Activated CD8-positive, alpha-beta memory T cell treated with anti-CD3 and anti-CD28 coated beads, Interleukin-2, amount 10 ng/mL, durations not matched to agents 7 days and 5 days (primary cell): ENCODE measurements around the gene MELK. TPM values are rescaled to one million over a fixed set of nuclear protein-coding genes. Genes with fewer than 3 reads are reported as not detected.

Experiments used
- ATAC-seq: fragments of 150-1000 bp; cut with Tn5 transposase; one replicate; pipeline ENCODE4 v1.10.0; 2021; ENCODE audit warnings: moderate library complexity
- CTCF ChIA-PET: fragments of 350-600 bp; sonication (Branson Sonifier 250); formaldehyde crosslinking; loops from one replicate; lab custom pipeline; 2021; ENCODE audit warnings: antibody characterized with exemption; lab: Charles Lee
- DNase-seq: peaks from one replicate; pipeline ENCODE4 v3.0.0-alpha.2; 2020
- H3K27ac Mint-ChIP-seq: one replicate; pipeline ENCODE4 v1.8.0; 2021; ENCODE audit warnings: mild to moderate bottlenecking, mixed read lengths
- H3K27me3 Mint-ChIP-seq: one replicate; pipeline ENCODE4 v1.8.0; 2021; ENCODE audit warnings: mixed read lengths
- H3K36me3 Mint-ChIP-seq: one replicate; pipeline ENCODE4 v1.8.0; 2021; ENCODE audit warnings: mild to moderate bottlenecking, mixed read lengths
- H3K4me1 Mint-ChIP-seq: one replicate; pipeline ENCODE4 v1.8.0; 2021; ENCODE audit warnings: mixed read lengths
- H3K4me3 Mint-ChIP-seq: one replicate; pipeline ENCODE4 v1.8.0; 2021; ENCODE audit warnings: mild to moderate bottlenecking, moderate library complexity, mixed read lengths
- H3K9me3 Mint-ChIP-seq: one replicate; pipeline ENCODE4 v1.8.0; 2022; ENCODE audit warnings: low read depth, mixed read lengths
- total RNA-seq, 2 experiments: library from RNA; stranded (reverse); gene quantifications; one replicate each; pipeline ENCODE4 v1.2.3, GENCODE V29; 2021

MELK gene
- total RNA-seq, 2 experiments from 2014 or later: 69.6 to 80.4 TPM

DNA sequence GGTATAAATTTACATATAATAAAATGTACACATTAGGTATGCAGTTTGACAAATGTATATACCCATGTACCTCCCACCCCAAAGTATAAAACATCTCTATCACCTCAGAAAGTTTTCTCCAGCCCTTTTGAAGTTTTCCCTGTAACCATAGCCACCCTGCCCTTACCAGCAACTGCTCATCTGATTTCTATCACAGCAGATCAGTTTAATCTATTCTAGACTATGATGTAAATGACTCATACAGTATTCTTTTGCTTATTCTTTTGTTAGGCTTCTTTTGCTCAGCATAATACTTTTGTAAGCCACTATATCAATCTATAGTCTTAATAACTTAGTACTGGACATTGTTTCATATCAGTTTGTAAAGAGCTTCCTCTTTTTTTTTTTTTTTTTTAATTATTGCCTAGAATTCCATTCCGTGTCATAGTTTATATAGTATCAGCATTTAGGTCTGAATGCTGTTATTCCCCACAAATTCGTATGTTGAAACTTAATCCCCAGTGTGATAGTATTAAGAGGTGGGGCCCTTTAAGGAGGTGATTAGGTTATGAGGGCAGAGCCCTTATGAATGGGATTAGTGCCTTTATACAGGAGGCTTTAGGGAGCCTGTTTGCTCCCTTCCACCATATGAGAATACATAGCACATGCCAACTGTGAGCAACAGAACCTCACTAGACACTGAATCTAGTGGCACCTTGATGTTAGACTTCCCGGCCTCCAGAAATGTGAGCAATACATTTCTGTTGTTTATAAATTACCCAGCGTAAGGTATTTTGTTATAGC lies 20.3 kb downstream of the MELK start:
- H3K36me3 Mint-ChIP-seq: peaks cover 53% of the 10 kb centered on the region
- DNase-seq (no peak), ATAC-seq (no peak)
- H3K4me3 Mint-ChIP-seq: no peak overlapping the region
- no peak overlapping the region for H3K27ac Mint-ChIP-seq
- CTCF ChIA-PET: no interaction called here
- no peaks in the 10 kb centered on the region for H3K9me3 Mint-ChIP-seq
- H3K4me1 Mint-ChIP-seq: no peaks in the 10 kb centered on the region
- no peaks in the 10 kb centered on the region for H3K27me3 Mint-ChIP-seq

DNA sequence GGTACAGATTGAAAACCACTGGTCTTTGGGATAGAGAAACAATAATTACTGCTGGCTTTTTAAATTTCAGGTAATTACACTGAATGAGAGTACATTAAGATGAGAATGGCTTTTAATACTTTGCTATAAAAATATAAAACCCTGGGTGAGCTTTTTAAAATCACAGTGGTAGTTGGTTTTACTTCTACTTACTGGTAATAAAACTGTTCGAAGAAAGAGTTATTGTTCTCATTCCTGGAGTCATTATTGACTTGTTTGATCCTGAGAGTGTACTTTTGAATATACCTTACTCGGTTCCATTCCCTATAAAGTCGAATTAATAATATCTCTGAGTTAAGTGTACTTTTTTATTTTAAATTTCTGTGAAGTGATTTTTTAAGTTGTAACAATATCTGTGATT lies 21.5 kb downstream of the MELK start:
- CTCF ChIA-PET: no interaction called here
- no peak for ATAC-seq
- Mint-ChIP-seq H3K4me3 (no peak overlapping the region), H3K36me3 (peaks cover 55% of the 10 kb centered on the region), H3K27ac (no peak overlapping the region), H3K4me1 (peaks cover 2% of the 10 kb centered on the region), H3K9me3 (no peaks in the 10 kb centered on the region), H3K27me3 (no peaks in the 10 kb centered on the region)
- DNase-seq: no peak

DNA sequence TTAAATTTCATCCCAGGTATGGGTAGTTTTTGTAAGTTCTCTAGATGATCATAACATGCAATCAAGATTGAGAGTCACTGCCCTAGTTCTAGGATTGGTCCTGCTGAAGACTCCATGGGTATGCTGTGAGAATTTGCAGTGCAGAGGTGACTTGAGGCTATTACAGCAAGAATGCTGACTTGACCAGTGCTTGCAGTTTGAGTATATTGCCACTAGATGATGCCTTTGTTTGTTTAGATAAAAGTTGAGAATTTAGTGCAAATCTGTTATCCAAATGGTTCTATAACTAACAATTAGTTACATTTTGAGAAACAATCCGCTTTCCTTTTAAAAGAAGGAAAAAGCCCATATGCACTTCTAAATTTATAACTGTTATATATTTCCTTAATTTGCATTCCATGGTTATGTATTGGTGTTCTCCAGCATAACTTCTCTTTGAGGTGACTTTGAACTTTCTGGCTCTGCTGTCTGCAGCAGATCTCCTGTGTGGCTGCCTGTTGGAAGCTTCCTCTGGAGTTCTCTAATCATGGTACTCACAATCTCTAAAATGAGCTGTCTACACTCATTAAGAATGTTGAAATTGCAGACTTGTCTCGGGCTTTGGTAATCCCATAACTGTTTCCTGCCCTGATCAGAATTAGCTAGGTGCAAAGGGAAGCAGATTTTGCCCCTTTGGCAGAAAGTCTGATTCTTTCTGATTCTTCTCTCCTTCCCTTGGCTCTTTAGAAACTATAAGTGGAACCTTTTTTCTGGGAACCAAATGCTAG lies 24.9 kb downstream of the MELK start:
- H3K27me3 Mint-ChIP-seq: no peaks in the 10 kb centered on the region
- no peaks in the 10 kb centered on the region for H3K9me3 Mint-ChIP-seq
- ATAC-seq: no peak
- no peak overlapping the region for H3K27ac Mint-ChIP-seq
- H3K4me1 Mint-ChIP-seq: peaks cover 11% of the 10 kb centered on the region
- peaks cover 54% of the 10 kb centered on the region for H3K36me3 Mint-ChIP-seq
- DNase-seq: no peak
- no peak overlapping the region for H3K4me3 Mint-ChIP-seq
- CTCF ChIA-PET: interaction anchor here (0.5 to 1.6 kb wide), 3 partner anchors 23 to 812 kb away, joined by 3 to 7 read pairs (median 3); no protein-coding TSS in a partner anchor

DNA sequence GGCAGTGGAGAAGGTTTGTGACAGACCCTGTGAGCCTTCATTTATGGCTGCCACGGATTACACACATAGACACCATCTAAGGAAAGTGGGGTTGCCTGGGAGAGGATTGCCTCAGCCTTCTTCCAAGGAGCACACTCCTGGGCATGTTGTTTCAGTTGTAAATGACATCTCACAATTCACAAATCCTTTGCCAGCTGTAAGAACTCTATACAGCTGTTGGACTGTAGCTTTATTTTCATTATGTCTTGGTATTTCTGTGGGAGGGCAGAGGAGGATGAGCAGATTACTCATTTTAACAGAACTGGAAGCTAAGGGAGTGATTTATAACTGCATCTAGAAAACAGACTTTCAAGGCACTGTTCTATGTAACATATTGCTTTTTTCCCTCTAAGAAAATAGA lies 25.6 kb downstream of the MELK start:
- H3K9me3 Mint-ChIP-seq: no peaks in the 10 kb centered on the region
- CTCF ChIA-PET: interaction anchor here (0.5 to 1.6 kb wide), 3 partner anchors 23 to 812 kb away, joined by 3 to 7 read pairs (median 3); no protein-coding TSS in a partner anchor

DNA sequence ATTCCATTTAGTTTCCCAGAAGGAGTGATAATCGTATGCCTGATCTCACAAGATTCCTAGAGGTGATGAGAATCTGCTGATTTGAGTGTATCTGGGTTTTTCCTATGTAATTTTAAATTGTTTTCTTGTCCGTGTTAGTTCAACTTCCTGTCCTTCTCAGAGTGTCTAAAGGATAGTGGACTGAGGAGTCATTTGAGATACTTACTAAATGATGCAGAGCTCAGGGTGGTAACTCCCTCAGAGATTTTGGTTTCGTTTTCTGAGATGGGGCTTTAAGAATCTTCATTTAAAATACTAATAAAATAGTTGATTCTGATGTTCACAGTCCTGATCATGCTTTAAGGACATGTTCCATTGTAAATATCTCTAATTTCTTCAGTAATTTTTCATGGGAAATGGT lies 30.3 kb downstream of the MELK start:
- Mint-ChIP-seq H3K4me3 (no peak overlapping the region), H3K4me1 (peaks cover 17% of the 10 kb centered on the region), H3K27ac (peak overlapping the region; percentile 72), H3K36me3 (peaks cover 53% of the 10 kb centered on the region), H3K27me3 (no peaks in the 10 kb centered on the region), H3K9me3 (no peaks in the 10 kb centered on the region)
- ATAC-seq: peak; percentile 84
- no peak for DNase-seq
- CTCF ChIA-PET: no interaction called here

More for the DNA sequence above, 25.6 kb downstream of the MELK start:
- Mint-ChIP-seq H3K4me1 (peaks cover 16% of the 10 kb centered on the region), H3K27me3 (no peaks in the 10 kb centered on the region), H3K4me3 (no peak overlapping the region), H3K27ac (peak overlapping the region; percentile 14), H3K36me3 (peaks cover 54% of the 10 kb centered on the region)
- DNase-seq (no peak), ATAC-seq (no peak)

DNA sequence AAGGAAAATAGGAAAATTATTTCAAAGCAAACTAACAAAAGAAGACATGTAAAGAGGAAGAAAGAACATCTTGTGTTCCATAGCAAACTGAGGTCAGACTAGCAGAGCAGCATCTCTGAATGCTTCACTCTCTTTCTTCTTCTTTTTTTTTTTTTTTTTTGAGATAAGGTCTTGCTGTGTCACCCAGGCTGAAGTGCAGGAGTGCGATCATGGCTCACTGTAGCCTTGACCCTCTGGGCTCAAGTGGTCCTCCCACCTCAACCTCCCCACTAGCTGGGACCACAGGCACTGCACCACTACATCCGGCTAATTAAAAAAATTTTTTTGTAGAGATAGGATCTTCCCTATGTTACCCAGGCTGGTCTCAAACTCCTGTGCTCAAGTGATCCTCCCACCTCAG lies 36.6 kb downstream of the MELK start:
- no peak for DNase-seq
- Mint-ChIP-seq H3K27ac (no peak overlapping the region), H3K9me3 (no peaks in the 10 kb centered on the region), H3K27me3 (no peaks in the 10 kb centered on the region), H3K4me3 (no peak overlapping the region), H3K4me1 (no peaks in the 10 kb centered on the region), H3K36me3 (peaks cover 56% of the 10 kb centered on the region)
- no peak for ATAC-seq
- CTCF ChIA-PET: interaction anchor here (0.8 kb wide), 1 partner anchor 9 kb away, joined by 3 read pairs; no protein-coding TSS in a partner anchor

DNA sequence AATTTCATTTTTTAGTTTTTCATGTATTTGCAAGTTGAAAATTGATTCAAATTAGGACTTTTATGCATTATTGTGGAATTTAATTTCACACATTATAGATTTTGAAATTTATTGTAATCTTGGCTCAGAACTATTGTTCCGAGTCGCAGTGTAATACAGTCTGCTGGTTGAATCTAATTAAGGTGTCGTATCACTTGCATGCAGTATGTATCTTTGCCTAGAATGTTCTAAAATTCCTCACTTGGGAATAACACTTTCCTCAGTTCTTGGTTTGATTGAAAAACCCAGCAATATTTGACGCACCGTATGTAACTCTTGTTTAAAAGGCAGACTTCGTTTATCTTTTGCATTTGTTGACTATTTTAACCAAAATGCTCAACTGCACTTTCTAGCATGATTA lies 49.4 kb downstream of the MELK start:
- CTCF ChIA-PET: no interaction called here
- Mint-ChIP-seq H3K4me1 (no peaks in the 10 kb centered on the region), H3K27ac (no peak overlapping the region), H3K36me3 (peaks cover 42% of the 10 kb centered on the region), H3K27me3 (no peaks in the 10 kb centered on the region), H3K9me3 (no peaks in the 10 kb centered on the region), H3K4me3 (no peak overlapping the region)
- DNase-seq (no peak), ATAC-seq (no peak)

DNA sequence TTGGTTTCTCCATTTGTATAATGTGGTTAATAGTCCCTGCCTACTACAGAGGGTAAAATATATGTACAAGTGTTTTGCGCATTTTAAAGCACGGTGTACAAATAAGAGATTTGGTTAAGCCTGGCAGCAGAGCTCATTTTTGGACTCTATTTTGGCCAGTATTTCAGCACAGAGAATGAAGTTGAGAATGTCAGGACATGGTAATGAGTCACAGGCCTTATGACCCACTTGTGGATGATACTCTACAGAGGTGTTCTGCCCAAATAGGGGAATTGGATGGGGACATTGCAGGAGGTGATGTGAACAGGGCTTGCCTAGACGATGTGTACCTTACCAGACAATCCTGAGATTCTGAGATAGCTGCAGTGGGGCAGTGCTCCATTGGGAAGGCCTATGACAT lies 50.6 kb downstream of the MELK start:
- peaks cover 43% of the 10 kb centered on the region for H3K36me3 Mint-ChIP-seq
- CTCF ChIA-PET: interaction anchor here (1.5 kb wide), 1 partner anchor 140 kb away, joined by 3 read pairs; no protein-coding TSS in a partner anchor
- DNase-seq: no peak
- H3K27ac Mint-ChIP-seq: no peak overlapping the region
- H3K4me3 Mint-ChIP-seq: no peak overlapping the region
- H3K4me1 Mint-ChIP-seq: no peaks in the 10 kb centered on the region
- no peaks in the 10 kb centered on the region for H3K27me3 Mint-ChIP-seq
- no peak for ATAC-seq
- no peaks in the 10 kb centered on the region for H3K9me3 Mint-ChIP-seq

DNA sequence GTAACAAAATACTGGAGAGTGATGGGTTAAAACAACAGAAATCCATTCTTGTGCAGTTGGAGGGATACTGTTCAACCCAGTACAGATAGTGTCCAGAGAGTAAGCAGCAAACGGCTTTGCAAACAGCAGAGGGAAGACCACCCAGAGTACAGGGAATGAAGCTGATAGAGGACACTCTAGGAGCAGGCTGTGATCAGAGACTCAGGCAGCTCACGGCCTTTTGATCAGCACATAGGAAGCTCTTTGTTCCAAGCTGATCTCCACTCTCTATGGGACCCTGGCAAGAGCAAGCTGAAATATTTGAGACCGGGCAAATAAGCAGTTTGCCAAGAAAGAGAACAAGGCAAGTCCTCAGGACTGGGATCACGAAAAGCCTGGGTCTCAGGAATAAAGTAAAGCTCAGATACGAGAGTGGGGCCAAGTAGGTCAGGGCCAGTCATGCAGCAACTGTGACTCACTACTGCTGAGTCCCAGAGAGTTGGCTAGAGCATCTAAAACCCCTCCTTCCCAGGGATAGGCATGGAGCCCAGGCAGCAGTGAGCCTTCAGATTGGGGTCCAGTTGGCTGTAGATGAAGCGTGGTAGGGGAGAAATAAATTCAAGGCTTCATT lies 52.4 kb downstream of the MELK start:
- Mint-ChIP-seq H3K9me3 (no peaks in the 10 kb centered on the region), H3K27ac (peak overlapping the region; percentile 60), H3K4me1 (peaks cover 2% of the 10 kb centered on the region), H3K36me3 (peaks cover 44% of the 10 kb centered on the region), H3K4me3 (no peak overlapping the region), H3K27me3 (no peaks in the 10 kb centered on the region)
- ATAC-seq (no peak), DNase-seq (no peak)
- CTCF ChIA-PET: interaction anchor here (1.7 kb wide), 1 partner anchor 8 kb away, joined by 6 read pairs; no protein-coding TSS in a partner anchor

DNA sequence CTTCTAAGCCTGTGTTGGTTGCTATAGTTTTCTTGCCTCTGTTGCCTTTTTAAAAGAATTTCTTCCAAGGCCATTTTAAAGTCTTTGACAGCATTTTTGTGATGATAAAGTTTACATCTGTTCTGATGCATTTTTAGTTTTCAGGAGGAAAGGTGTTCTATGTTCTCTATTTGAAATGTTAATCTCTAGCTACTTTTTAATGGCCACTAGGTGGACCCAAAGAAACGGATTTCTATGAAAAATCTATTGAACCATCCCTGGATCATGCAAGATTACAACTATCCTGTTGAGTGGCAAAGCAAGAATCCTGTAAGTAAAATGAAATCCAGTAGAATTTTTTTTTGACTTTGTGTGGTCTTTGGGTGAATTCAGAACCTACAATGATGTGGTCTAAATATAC lies 60.2 kb downstream of the MELK start:
- CTCF ChIA-PET: interaction anchor here (0.6 to 2.5 kb wide), 8 partner anchors 8 to 226 kb away, joined by 3 to 16 read pairs (median 3); no protein-coding TSS in a partner anchor
- no peaks in the 10 kb centered on the region for H3K9me3 Mint-ChIP-seq
- H3K36me3 Mint-ChIP-seq: peaks cover 34% of the 10 kb centered on the region
- no peak for DNase-seq
- no peak for ATAC-seq
- no peaks in the 10 kb centered on the region for H3K27me3 Mint-ChIP-seq
- H3K27ac Mint-ChIP-seq: no peak overlapping the region
- H3K4me3 Mint-ChIP-seq: no peak overlapping the region
- H3K4me1 Mint-ChIP-seq: peaks cover 4% of the 10 kb centered on the region

DNA sequence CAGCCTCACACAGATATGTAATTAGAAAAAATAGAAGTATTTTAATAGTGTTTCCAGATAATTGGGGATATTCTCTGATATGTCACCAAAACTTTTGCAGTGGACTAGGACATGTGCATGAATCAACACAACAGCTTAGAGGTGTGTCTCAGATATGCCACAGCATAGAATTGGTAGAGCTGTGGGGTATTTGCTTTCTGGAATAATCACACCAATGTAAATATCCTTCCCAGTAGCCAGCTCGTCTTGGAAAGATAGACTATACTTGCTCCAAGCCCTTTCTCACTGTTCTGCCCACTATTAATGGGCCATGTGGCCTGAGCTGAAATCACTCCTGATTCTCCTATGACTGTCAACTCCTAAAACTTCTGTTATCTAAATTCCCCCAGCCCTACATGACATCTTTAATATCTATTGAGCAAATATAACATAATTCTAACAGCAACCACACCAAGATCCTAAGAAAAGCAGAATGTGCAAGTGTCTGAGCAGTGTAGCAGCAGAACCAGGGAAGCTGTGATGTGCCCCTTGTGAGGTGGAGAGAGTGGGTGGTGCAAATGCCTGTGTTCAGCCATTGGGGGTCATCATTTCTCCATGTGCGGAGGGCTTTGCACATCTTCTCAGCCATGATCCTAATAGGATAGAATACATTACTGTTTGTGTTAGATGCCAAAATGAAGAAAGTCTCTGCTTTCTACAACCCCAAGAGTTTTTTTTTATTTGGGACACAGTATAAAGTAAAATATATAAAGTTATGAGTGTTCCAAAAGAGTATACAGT lies 65.0 kb downstream of the MELK start:
- DNase-seq (no peak), ATAC-seq (no peak)
- Mint-ChIP-seq H3K27ac (no peak overlapping the region), H3K4me3 (no peak overlapping the region), H3K27me3 (no peaks in the 10 kb centered on the region), H3K36me3 (peaks cover 39% of the 10 kb centered on the region), H3K9me3 (no peaks in the 10 kb centered on the region), H3K4me1 (peaks cover 10% of the 10 kb centered on the region)
- CTCF ChIA-PET: interaction anchor here (1.3 kb wide), 1 partner anchor 91 kb away, joined by 4 read pairs; no protein-coding TSS in a partner anchor

DNA sequence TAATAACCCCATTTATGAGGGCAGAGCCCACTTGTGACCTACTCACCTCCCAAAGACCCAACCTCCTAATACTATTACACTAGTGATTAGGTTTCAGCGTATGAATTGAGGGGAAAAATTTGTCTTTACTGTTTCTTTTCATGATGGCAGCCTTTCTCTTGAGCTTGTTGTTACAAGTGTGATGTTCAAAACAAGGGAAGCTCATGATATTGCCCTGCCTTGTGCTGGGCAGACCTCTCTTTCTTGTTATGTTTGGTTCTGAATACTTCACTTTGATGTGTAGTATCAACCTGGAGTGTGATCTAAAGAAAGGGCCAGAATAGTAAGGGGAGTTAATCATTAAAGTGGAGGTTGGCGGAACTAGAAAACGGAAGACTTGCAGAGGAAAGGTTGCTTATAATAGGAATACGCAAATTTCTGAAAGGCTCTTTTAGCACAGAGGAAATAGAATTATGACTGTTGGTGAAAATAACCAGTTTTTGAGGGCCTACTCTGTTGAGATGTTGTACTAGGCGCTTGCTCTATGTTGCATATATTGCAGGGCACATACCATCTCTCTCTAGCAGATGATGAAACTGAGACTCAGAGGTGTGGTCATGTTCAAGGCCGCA lies 68.2 kb downstream of the MELK start:
- no peak for ATAC-seq
- CTCF ChIA-PET: no interaction called here
- H3K36me3 Mint-ChIP-seq: peaks cover 49% of the 10 kb centered on the region
- no peaks in the 10 kb centered on the region for H3K9me3 Mint-ChIP-seq
- no peak for DNase-seq
- no peak overlapping the region for H3K4me3 Mint-ChIP-seq
- no peaks in the 10 kb centered on the region for H3K27me3 Mint-ChIP-seq
- H3K27ac Mint-ChIP-seq: no peak overlapping the region
- peaks cover 10% of the 10 kb centered on the region for H3K4me1 Mint-ChIP-seq
